GM19328 (cell line): Measurements from ENCODE around the gene RBCK1.
"Not testable (repeated sequence)": the region's sequence is repeated elsewhere in the genome, so short reads cannot be mapped to it uniquely, and the experiment has no call there.

Source experiments
- ATAC-seq: cut with Tn5 transposase; IDR thresholded peaks from one replicate; pipeline ENCODE4 v1.9.1; 2021; ENCODE audit warnings: mild to moderate bottlenecking, moderate library complexity; ENCODE audit not compliant: unreplicated experiment

Gene RBCK1

GRCh38 chr20:467755-468154, 59.7 kb downstream of the RBCK1 start:
- ATAC-seq, result no peak

- no peak for ATAC-seq
These were observed 61.8 kb downstream of the RBCK1 start for GRCh38 chr20:469746-470490.

GRCh38 chr20:472137-472846, 64.2 kb downstream of the RBCK1 start:
- ATAC-seq, result no peak

DNA sequence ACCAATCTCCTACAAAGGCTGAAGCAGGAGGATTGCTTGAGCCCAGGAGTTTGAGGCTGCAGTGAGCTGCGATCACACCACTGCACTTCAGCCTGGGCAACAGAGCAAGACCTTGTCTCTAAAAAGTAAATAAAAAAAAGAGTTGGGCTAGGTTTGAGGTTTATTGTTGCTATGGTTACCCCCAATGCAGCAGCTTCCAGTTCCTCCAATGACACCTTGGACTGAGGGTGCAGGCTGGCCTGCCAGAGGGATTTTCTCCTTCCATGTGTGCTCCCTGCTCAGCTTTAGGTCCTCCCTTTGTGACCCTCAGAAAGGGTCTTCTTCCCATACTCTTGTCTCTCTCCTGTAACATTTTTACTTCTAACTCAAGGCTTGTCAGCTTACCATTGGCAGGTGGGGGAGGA, 64.8 kb downstream of the RBCK1 start:
- no peak for ATAC-seq

- ATAC-seq, result no peak
These were observed 66.5 kb downstream of the RBCK1 start for GRCh38 chr20:474581-474980.

- no peak for ATAC-seq
These were observed 67.6 kb downstream of the RBCK1 start for GRCh38 chr20:475463-476357.

- not testable (repeated sequence) for ATAC-seq
These were observed 68.6 kb downstream of the RBCK1 start for GRCh38 chr20:476561-477249.

DNA sequence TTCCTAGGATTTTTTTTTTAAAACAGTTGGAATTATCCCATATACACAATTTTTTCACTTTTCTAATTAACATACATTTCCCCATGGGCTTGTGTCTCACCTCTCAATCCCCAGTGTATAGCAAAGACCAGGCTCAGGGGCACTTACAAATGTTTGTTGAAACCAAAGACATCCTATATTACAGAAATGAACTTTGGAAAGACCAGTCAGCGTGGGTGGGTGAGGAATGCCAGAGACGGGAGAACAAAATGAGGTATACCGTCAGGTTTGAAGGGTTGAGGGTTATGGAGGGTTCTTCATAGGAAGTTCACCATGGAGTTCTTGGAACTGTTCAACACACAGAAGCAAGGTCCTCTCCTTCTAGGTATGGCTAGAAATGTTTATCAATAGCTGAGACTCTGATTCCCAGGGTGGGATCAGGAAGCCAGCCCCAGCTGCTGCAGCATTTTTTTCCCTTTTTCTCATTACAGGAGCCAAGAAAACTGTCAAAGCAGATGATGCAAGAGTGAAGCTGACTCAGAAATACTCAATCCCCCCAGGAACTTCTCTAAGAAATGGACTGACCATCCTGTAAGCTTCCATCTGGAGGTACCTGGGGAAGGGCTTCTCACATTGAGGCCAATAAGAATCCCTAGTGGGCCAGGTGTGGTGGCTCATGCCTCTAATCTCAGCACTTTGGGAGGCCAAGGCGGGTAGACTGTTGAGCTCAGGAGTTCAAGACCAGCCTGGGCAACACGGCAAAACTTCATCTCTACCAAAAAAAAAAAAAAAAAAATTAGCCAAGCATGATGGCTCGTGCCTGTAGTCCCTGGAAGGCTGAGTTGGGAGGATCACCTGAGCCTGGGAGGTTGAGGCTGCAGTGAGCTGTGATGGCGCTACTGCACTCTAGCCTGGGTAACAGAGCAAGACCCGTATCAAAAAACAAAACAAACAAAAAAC, 70.2 kb downstream of the RBCK1 start:
- ATAC-seq, result no peak

DNA sequence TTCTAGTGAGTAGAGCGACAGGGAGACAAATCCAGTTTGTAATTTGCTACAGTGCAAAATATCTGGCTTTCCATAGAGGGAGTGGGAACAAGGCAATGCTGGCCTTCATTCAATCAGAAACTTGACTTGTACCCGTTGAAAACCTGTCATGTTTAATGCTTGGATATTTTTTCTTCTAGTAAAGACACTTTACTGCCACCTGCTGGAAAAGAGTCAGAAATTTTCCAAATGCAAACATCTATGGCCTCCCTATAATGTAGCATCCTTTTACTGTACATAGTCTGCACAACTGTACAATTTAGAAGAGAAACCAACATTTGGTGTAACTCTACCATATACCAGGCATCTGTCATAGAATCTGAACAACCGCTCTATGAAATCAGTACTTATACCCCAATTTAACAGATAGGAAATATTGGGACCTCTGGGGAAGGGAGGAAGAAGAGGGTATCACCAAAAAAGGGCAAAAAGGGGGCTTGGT, 70.9 kb downstream of the RBCK1 start:
- no peak for ATAC-seq

DNA sequence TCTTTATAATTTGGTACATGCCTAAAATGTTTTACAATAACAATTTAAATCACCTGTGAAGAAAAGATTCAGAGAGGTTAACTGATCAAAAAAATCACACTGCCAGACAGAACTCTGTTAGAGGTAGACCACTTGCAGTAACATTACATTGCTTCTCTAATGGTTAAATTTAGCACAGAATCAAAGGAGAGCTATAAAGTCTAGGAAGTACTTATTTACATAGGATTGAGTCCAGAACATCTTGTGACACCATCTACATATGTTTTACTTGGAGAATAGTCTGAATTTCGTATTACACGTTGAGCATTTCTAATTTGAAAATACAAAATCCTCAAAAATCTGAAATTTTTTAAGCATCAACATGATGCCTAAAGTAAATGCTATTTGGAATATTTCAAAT, 71.4 kb downstream of the RBCK1 start:
- no peak for ATAC-seq

GRCh38 chr20:480044-480443, 71.9 kb downstream of the RBCK1 start:
- ATAC-seq, result no peak

DNA sequence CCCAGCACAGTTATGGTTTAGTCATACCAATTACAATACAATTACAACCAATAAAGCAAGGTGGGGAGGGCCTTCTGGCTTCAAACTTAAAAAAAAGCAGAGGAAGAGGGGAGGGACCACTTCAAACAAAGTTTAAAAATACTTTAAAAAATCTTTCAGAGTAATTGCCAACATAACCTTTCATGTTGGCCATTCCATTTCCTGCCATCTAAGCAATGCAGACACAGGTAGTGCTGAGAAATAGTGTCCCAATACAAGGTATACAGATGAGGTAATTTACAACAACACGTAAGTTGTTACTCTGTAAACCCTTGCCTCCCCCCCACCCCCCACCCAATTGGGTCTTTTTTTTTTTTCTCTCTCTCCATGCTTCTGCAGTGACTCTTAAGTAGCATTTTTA, 73.1 kb downstream of the RBCK1 start:
- no peak for ATAC-seq
